SK-N-SH treated with all-trans-retinoic acid at 6 μM for 48 hours (cell line): Measurements from ENCODE around the gene KCNA2.

Source experiments
- ATAC-seq: fragments of 200-7000 bp; cut with Tn5 transposase; 3 replicates; pipeline ENCODE4 v1.9.1; 2020; ENCODE audit warnings: mild to moderate bottlenecking, moderate library complexity
- BACH2 ChIP-seq: fragments of 250-450 bp; sonication (Bioruptor Pico); IDR thresholded peaks from 2 replicates; pipeline ENCODE4 v1.9.0; 2021; ENCODE audit warnings: mild to moderate bottlenecking, borderline replicate concordance
- CSDC2 ChIP-seq: fragments of 250-450 bp; sonication (Bioruptor Pico); IDR thresholded peaks from 2 replicates; pipeline ENCODE4 v1.5.0; 2020; ENCODE audit warnings: mild to moderate bottlenecking, moderate library complexity
- ESRRG ChIP-seq: fragments of 250-450 bp; sonication (Bioruptor Pico); IDR thresholded peaks from 2 replicates; pipeline ENCODE4 v1.6.1; 2021; ENCODE audit warnings: mild to moderate bottlenecking
- GLIS3 ChIP-seq: fragments of 250-450 bp; sonication (Bioruptor Pico); IDR thresholded peaks from 2 replicates; pipeline ENCODE4 v1.5.0; 2020; ENCODE audit warnings: mild to moderate bottlenecking, moderate library complexity
- ISL1 ChIP-seq: fragments of 250-450 bp; sonication (Bioruptor Pico); IDR thresholded peaks from 2 replicates; pipeline ENCODE4 v2.1.2; 2022; ENCODE audit warnings: mild to moderate bottlenecking, moderate library complexity
- OSR1 ChIP-seq: fragments of 250-450 bp; sonication (Bioruptor Pico); IDR thresholded peaks from 2 replicates; pipeline ENCODE4 v1.8.0; 2022; ENCODE audit warnings: moderate library complexity, mild to moderate bottlenecking, inconsistent platforms
- PPARA ChIP-seq: fragments of 250-450 bp; sonication (Bioruptor Pico); IDR thresholded peaks from 2 replicates; pipeline ENCODE4 v1.5.0; 2020; ENCODE audit warnings: mild to moderate bottlenecking, borderline replicate concordance
- RARB ChIP-seq: fragments of 250-450 bp; sonication (Bioruptor Pico); IDR thresholded peaks from 2 replicates; pipeline ENCODE4 v1.8.0; 2021; ENCODE audit warnings: mild to moderate bottlenecking, moderate library complexity
- SNAI2 ChIP-seq: fragments of 250-450 bp; sonication (Bioruptor Pico); IDR thresholded peaks from 2 replicates; pipeline ENCODE4 v1.5.0; 2020; ENCODE audit warnings: mild to moderate bottlenecking, moderate library complexity
- TCF4 ChIP-seq: fragments of 250-450 bp; sonication (Bioruptor Pico); IDR thresholded peaks from 2 replicates; pipeline ENCODE4 v1.8.0; 2021; ENCODE audit warnings: mild to moderate bottlenecking, moderate library complexity, borderline replicate concordance
- TOX ChIP-seq: fragments of 250-450 bp; sonication (Bioruptor Pico); IDR thresholded peaks from 2 replicates; pipeline ENCODE4 v1.8.0; 2021; ENCODE audit warnings: mild to moderate bottlenecking, moderate library complexity, borderline replicate concordance
- ZC3H10 ChIP-seq: fragments of 250-450 bp; sonication (Bioruptor Pico); IDR thresholded peaks from 2 replicates; pipeline ENCODE4 v1.5.1; 2021; ENCODE audit warnings: mild to moderate bottlenecking, moderate library complexity
- ZFP3 ChIP-seq: fragments of 250-450 bp; sonication (Bioruptor Pico); IDR thresholded peaks from 2 replicates; pipeline ENCODE4 v1.5.0; 2020; ENCODE audit warnings: mild to moderate bottlenecking, moderate library complexity
- ZNF70 ChIP-seq: fragments of 450-650 bp; formaldehyde crosslinking; IDR thresholded peaks from 2 replicates; pipeline ENCODE4 v1.5.0; 2020; ENCODE audit warnings: mild to moderate bottlenecking, moderate library complexity
- ZNF8 ChIP-seq: fragments of 450-650 bp; formaldehyde crosslinking; IDR thresholded peaks from 2 replicates; pipeline ENCODE4 v1.5.0; 2020; ENCODE audit warnings: mild to moderate bottlenecking, moderate library complexity
- TF ChIP-seq, protein P1 (sequence below): fragments of 250-450 bp; sonication (Bioruptor Pico); IDR thresholded peaks from 2 replicates; pipeline ENCODE4 v1.8.0; 2021; ENCODE audit warnings: low read depth, mild to moderate bottlenecking, moderate library complexity, borderline replicate concordance
- TF ChIP-seq, protein P2 (sequence below): fragments of 250-450 bp; sonication (Bioruptor Pico); IDR thresholded peaks from 2 replicates; pipeline ENCODE4 v1.8.0; 2020; ENCODE audit warnings: mild to moderate bottlenecking, moderate library complexity, borderline replicate concordance
- TF ChIP-seq, protein P3 (sequence below): fragments of 250-450 bp; sonication (Bioruptor Pico); IDR thresholded peaks from 2 replicates; pipeline ENCODE4 v1.5.1; 2021; ENCODE audit warnings: mild to moderate bottlenecking, moderate library complexity
- TF ChIP-seq, protein P4 (sequence below): fragments of 250-450 bp; sonication (Bioruptor Pico); IDR thresholded peaks from 2 replicates; pipeline ENCODE4 v1.5.0; 2020; ENCODE audit warnings: mild to moderate bottlenecking, moderate library complexity
- TF ChIP-seq, protein P5 (sequence below): fragments of 250-450 bp; sonication (Bioruptor Pico); IDR thresholded peaks from 2 replicates; pipeline ENCODE4 v1.5.1; 2020; ENCODE audit warnings: low read depth, mild to moderate bottlenecking, moderate library complexity

KCNA2 gene

DNA sequence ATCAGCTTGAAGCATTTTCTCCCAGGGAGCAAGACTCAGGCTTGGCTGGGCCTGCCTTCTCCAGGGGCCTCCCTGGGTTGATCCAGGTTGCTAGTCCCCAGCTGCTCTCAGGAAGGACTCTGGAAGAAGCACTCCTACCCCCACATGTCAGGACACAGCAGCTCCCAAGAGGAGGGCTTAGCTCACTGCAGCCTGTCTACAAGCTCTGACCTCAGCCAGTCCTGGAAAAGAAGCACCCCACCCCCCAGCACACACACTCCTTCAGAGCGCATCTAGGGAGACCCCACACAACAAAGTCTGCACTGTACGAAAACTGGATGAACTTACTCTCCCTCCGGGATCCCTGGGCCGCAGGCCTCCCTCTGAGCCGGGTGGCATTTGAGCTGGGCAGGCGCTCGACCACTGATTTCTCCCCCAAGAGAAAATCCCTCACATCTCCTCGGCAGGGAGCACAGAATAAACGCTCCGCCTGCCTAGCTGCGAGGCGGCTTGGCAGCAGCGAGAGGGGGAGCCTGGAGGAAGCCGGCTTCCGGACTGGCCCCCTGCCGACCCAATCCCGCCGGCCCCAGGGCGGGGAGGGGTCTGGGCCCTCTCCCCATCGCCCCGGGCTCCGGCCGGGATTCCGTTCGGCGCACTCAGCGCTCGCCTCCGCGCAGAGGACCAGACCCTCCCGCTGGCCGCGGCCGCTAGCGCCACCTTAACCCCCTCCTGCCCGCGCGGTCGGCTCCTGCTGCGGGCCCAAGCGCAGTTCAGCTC lies at the start of gene KCNA2:
Gene KCNA2 (minus strand): TSS at position 458 of the 756 bp plus-strand sequence. CDS start 1,576 bp downstream, outside the sequence.
- ATAC-seq: peak; percentile 73

DNA sequence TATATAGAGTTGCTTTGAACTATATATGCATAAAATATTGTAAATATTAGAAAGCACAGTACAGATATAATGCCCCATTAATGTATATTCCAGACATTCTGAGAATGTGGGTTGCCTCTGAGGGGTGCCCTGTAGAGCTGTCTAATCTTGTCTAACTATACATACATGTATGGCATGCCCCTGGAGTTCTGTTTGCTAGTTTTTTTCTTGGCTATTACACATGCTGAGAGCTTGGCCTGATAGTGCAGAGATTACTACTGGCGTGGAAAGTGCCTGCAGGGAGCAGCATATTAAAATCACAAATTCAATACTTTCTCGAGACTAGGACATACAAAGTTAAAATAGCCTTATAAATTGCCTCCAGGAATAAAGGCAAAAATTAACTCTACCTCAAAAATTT lies 44.5 kb upstream of the KCNA2 start:
- no peak for ATAC-seq

More for the DNA sequence above, at the start of gene KCNA2:
- TF ChIP-seq OSR1 (CRISPR knock-in tag) (no peak), ZNF70 (CRISPR knock-in tag) (no peak), ZNF8 (CRISPR knock-in tag) (no peak)
- TF ChIP-seq, protein P1, sequence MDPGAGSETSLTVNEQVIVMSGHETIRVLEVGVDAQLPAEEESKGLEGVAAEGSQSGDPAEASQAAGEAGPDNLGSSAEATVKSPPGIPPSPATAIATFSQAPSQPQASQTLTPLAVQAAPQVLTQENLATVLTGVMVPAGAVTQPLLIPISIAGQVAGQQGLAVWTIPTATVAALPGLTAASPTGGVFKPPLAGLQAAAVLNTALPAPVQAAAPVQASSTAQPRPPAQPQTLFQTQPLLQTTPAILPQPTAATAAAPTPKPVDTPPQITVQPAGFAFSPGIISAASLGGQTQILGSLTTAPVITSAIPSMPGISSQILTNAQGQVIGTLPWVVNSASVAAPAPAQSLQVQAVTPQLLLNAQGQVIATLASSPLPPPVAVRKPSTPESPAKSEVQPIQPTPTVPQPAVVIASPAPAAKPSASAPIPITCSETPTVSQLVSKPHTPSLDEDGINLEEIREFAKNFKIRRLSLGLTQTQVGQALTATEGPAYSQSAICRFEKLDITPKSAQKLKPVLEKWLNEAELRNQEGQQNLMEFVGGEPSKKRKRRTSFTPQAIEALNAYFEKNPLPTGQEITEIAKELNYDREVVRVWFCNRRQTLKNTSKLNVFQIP (CRISPR knock-in tag): no peak

More for the DNA sequence above, 44.5 kb upstream of the KCNA2 start:
- TF ChIP-seq OSR1 (CRISPR knock-in tag): no peak
- TF ChIP-seq CSDC2: no peak
- TF ChIP-seq ISL1: no peak
- TF ChIP-seq, protein P2, sequence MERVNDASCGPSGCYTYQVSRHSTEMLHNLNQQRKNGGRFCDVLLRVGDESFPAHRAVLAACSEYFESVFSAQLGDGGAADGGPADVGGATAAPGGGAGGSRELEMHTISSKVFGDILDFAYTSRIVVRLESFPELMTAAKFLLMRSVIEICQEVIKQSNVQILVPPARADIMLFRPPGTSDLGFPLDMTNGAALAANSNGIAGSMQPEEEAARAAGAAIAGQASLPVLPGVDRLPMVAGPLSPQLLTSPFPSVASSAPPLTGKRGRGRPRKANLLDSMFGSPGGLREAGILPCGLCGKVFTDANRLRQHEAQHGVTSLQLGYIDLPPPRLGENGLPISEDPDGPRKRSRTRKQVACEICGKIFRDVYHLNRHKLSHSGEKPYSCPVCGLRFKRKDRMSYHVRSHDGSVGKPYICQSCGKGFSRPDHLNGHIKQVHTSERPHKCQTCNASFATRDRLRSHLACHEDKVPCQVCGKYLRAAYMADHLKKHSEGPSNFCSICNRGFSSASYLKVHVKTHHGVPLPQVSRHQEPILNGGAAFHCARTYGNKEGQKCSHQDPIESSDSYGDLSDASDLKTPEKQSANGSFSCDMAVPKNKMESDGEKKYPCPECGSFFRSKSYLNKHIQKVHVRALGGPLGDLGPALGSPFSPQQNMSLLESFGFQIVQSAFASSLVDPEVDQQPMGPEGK (CRISPR knock-in tag): no peak
- no peak for TF ChIP-seq SNAI2 (CRISPR knock-in tag)
- no peak for TF ChIP-seq RARB (CRISPR knock-in tag)
- no peak for TF ChIP-seq ZNF70 (CRISPR knock-in tag)
- TF ChIP-seq, protein P1 (CRISPR knock-in tag): no peak
- TF ChIP-seq, protein P3, sequence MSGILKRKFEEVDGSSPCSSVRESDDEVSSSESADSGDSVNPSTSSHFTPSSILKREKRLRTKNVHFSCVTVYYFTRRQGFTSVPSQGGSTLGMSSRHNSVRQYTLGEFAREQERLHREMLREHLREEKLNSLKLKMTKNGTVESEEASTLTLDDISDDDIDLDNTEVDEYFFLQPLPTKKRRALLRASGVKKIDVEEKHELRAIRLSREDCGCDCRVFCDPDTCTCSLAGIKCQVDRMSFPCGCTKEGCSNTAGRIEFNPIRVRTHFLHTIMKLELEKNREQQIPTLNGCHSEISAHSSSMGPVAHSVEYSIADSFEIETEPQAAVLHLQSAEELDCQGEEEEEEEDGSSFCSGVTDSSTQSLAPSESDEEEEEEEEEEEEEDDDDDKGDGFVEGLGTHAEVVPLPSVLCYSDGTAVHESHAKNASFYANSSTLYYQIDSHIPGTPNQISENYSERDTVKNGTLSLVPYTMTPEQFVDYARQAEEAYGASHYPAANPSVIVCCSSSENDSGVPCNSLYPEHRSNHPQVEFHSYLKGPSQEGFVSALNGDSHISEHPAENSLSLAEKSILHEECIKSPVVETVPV (CRISPR knock-in tag): no peak
- no peak for TF ChIP-seq ZFP3 (CRISPR knock-in tag)
- no peak for TF ChIP-seq ZC3H10 (CRISPR knock-in tag)
- no peak for TF ChIP-seq TCF4 (CRISPR knock-in tag)
- TF ChIP-seq PPARA: no peak
- TF ChIP-seq, protein P4, sequence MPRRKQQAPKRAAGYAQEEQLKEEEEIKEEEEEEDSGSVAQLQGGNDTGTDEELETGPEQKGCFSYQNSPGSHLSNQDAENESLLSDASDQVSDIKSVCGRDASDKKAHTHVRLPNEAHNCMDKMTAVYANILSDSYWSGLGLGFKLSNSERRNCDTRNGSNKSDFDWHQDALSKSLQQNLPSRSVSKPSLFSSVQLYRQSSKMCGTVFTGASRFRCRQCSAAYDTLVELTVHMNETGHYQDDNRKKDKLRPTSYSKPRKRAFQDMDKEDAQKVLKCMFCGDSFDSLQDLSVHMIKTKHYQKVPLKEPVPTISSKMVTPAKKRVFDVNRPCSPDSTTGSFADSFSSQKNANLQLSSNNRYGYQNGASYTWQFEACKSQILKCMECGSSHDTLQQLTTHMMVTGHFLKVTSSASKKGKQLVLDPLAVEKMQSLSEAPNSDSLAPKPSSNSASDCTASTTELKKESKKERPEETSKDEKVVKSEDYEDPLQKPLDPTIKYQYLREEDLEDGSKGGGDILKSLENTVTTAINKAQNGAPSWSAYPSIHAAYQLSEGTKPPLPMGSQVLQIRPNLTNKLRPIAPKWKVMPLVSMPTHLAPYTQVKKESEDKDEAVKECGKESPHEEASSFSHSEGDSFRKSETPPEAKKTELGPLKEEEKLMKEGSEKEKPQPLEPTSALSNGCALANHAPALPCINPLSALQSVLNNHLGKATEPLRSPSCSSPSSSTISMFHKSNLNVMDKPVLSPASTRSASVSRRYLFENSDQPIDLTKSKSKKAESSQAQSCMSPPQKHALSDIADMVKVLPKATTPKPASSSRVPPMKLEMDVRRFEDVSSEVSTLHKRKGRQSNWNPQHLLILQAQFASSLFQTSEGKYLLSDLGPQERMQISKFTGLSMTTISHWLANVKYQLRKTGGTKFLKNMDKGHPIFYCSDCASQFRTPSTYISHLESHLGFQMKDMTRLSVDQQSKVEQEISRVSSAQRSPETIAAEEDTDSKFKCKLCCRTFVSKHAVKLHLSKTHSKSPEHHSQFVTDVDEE (CRISPR knock-in tag): no peak
- no peak for TF ChIP-seq ESRRG (CRISPR knock-in tag)
- TF ChIP-seq GLIS3: no peak
- no peak for TF ChIP-seq BACH2
- TF ChIP-seq, protein P5, sequence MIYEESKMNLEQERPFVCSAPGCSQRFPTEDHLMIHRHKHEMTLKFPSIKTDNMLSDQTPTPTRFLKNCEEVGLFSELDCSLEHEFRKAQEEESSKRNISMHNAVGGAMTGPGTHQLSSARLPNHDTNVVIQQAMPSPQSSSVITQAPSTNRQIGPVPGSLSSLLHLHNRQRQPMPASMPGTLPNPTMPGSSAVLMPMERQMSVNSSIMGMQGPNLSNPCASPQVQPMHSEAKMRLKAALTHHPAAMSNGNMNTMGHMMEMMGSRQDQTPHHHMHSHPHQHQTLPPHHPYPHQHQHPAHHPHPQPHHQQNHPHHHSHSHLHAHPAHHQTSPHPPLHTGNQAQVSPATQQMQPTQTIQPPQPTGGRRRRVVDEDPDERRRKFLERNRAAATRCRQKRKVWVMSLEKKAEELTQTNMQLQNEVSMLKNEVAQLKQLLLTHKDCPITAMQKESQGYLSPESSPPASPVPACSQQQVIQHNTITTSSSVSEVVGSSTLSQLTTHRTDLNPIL: no peak
- no peak for TF ChIP-seq TOX (CRISPR knock-in tag)
